ENCODE measurements around the gene APBA2.

APBA2 gene

DNA sequence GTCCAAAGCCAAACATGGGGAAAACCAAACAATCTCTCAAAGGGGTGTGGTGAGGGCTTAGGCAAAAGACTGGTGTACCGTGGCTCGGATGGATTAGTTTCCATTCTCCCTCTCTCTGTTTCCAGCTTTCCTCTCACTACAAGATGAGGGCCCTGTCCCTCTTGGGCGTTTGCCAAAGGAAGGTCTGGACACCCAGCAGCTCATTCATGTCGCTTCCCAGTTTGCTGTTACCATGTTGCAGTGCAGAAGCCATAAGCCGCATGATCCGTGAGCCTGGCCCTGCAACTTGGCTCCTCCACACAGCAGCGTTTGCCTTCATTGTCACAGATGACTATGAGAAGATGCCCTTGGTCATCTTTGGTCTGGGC, 92.2 kb downstream of the APBA2 start:
- H3K36me3 ChIP-seq (ENCODE audit: control insufficient read depth in 5 of 5, insufficient read depth in 5 of 5, low read length in 5 of 5) = no peaks in the 10 kb centered on the region
- no peak overlapping the region for H3K27ac ChIP-seq (ENCODE audit: low read depth, low read length)
- H3K9ac ChIP-seq (ENCODE audit: low read length in 5 of 5) = no peak overlapping the region
- peaks cover 0 to 3% (median 0%) of the 10 kb centered on the region in 5 donors for H3K27me3 ChIP-seq (ENCODE audit: control insufficient read depth in 5 of 5, insufficient read depth in 4 of 5, low read length in 5 of 5)
- H3K4me3 ChIP-seq (ENCODE audit: low read depth in 1 of 5, low read length in 5 of 5) = no peak overlapping the region
- no peaks in the 10 kb centered on the region for H3K9me3 ChIP-seq (ENCODE audit: control insufficient read depth in 5 of 5, low read length in 5 of 5)
- no peaks in the 10 kb centered on the region for H3K4me1 ChIP-seq (ENCODE audit: control insufficient read depth in 5 of 5, insufficient read depth in 5 of 5, low read length in 5 of 5)

- Histone ChIP-seq H3K27ac (ENCODE audit: low read depth, low read length) (no peak overlapping the region), H3K4me3 (ENCODE audit: low read depth in 1 of 5, low read length in 5 of 5) (no peak overlapping the region), H3K9ac (ENCODE audit: low read length in 5 of 5) (no peak overlapping the region), H3K27me3 (ENCODE audit: control insufficient read depth in 5 of 5, insufficient read depth in 4 of 5, low read length in 5 of 5) (peaks cover 0 to 3% (median 0%) of the 10 kb centered on the region in 5 donors), H3K36me3 (ENCODE audit: control insufficient read depth in 5 of 5, insufficient read depth in 5 of 5, low read length in 5 of 5) (no peaks in the 10 kb centered on the region), H3K4me1 (ENCODE audit: control insufficient read depth in 5 of 5, insufficient read depth in 5 of 5, low read length in 5 of 5) (no peaks in the 10 kb centered on the region), H3K9me3 (ENCODE audit: control insufficient read depth in 5 of 5, low read length in 5 of 5) (peaks cover 0 to 3% (median 2%) of the 10 kb centered on the region in 5 donors)
These were observed 92.9 kb downstream of the APBA2 start for GRCh38 chr15:28978661-28979060.

GRCh38 chr15:28979208-28979841, 93.6 kb downstream of the APBA2 start:
- no peaks in the 10 kb centered on the region for H3K36me3 ChIP-seq (ENCODE audit: control insufficient read depth in 5 of 5, insufficient read depth in 5 of 5, low read length in 5 of 5)

DNA sequence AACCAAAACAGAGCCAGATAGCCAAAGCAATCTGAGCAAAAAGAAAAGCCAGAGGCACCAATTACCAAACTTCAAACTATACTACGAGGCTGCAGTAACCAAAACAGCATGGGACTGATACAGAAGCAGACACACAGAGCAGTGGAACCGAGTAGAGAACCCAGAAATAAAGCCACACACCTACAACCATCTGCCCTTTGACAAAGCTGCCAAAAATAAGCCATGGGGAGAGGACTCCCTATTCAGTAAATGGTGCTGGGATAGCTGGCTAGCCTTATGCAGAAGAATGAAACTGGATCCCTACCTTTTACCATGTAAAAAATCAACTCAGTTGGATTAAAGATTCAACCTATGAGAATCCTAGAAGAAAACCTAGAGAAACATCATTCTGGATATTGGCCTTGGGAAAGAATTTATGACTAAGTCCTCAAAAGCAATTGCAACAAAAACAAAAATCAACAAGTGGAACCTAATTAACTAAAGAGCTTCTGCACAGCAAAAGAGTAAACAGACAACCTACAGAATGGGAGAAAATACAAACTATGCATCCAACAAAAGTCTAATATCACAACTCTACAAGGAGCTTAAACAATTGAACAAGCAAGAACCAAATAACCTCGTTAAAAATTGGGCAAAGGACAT, 95.1 kb downstream of the APBA2 start:
- Histone ChIP-seq H3K4me3 (ENCODE audit: low read depth in 1 of 5, low read length in 5 of 5) (no peak overlapping the region), H3K27ac (ENCODE audit: low read depth, low read length) (no peak overlapping the region), H3K9ac (ENCODE audit: low read length in 5 of 5) (no peak overlapping the region), H3K9me3 (ENCODE audit: control insufficient read depth in 5 of 5, low read length in 5 of 5) (peaks cover 0 to 9% (median 5%) of the 10 kb centered on the region in 5 donors), H3K36me3 (ENCODE audit: control insufficient read depth in 5 of 5, insufficient read depth in 5 of 5, low read length in 5 of 5) (no peaks in the 10 kb centered on the region), H3K4me1 (ENCODE audit: control insufficient read depth in 5 of 5, insufficient read depth in 5 of 5, low read length in 5 of 5) (no peaks in the 10 kb centered on the region), H3K27me3 (ENCODE audit: control insufficient read depth in 5 of 5, insufficient read depth in 4 of 5, low read length in 5 of 5) (peaks cover 0 to 5% (median 0%) of the 10 kb centered on the region in 5 donors)

More at GRCh38 chr15:28979208-28979841, 93.6 kb downstream of the APBA2 start:
- Histone ChIP-seq H3K9me3 (ENCODE audit: control insufficient read depth in 5 of 5, low read length in 5 of 5) (peaks cover 0 to 9% (median 5%) of the 10 kb centered on the region in 5 donors), H3K4me3 (ENCODE audit: low read depth in 1 of 5, low read length in 5 of 5) (no peak overlapping the region), H3K27me3 (ENCODE audit: control insufficient read depth in 5 of 5, insufficient read depth in 4 of 5, low read length in 5 of 5) (peaks cover 0 to 5% (median 0%) of the 10 kb centered on the region in 5 donors), H3K4me1 (ENCODE audit: control insufficient read depth in 5 of 5, insufficient read depth in 5 of 5, low read length in 5 of 5) (no peaks in the 10 kb centered on the region), H3K9ac (ENCODE audit: low read length in 5 of 5) (no peak overlapping the region), H3K27ac (ENCODE audit: low read depth, low read length) (no peak overlapping the region)

DNA sequence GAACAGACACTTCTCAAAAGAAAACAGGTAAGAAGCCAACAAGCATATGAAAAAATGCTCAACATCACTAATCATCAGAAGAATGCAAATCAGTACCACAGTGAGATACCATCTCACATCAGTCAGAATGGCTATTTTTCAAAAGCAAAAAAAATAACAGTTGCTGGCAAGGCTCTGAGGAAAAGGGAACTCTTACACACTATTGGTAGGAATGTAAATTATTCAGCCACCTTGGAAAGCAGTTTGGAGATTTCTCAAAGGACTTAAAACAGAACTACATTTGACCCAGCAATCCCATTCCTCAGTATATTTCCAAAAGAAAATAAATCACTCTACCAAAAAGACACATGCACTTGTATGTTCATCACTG, 95.6 kb downstream of the APBA2 start:
- peaks cover 0 to 9% (median 5%) of the 10 kb centered on the region in 5 donors for H3K9me3 ChIP-seq (ENCODE audit: control insufficient read depth in 5 of 5, low read length in 5 of 5)
- no peaks in the 10 kb centered on the region for H3K36me3 ChIP-seq (ENCODE audit: control insufficient read depth in 5 of 5, insufficient read depth in 5 of 5, low read length in 5 of 5)
- H3K4me3 ChIP-seq (ENCODE audit: low read depth in 1 of 5, low read length in 5 of 5) = no peak overlapping the region
- no peak overlapping the region for H3K27ac ChIP-seq (ENCODE audit: low read depth, low read length)
- H3K27me3 ChIP-seq (ENCODE audit: control insufficient read depth in 5 of 5, insufficient read depth in 4 of 5, low read length in 5 of 5) = peaks cover 0 to 5% (median 0%) of the 10 kb centered on the region in 5 donors
- no peak overlapping the region for H3K9ac ChIP-seq (ENCODE audit: low read length in 5 of 5)
- H3K4me1 ChIP-seq (ENCODE audit: control insufficient read depth in 5 of 5, insufficient read depth in 5 of 5, low read length in 5 of 5) = no peaks in the 10 kb centered on the region

- Histone ChIP-seq H3K27me3 (ENCODE audit: control insufficient read depth in 5 of 5, insufficient read depth in 4 of 5, low read length in 5 of 5) (peaks cover 0 to 5% (median 0%) of the 10 kb centered on the region in 5 donors), H3K27ac (ENCODE audit: low read depth, low read length) (no peak overlapping the region), H3K9me3 (ENCODE audit: control insufficient read depth in 5 of 5, low read length in 5 of 5) (peaks cover 0 to 12% (median 5%) of the 10 kb centered on the region in 5 donors), H3K36me3 (ENCODE audit: control insufficient read depth in 5 of 5, insufficient read depth in 5 of 5, low read length in 5 of 5) (no peaks in the 10 kb centered on the region), H3K4me3 (ENCODE audit: low read depth in 1 of 5, low read length in 5 of 5) (no peak overlapping the region), H3K9ac (ENCODE audit: low read length in 5 of 5) (no peak overlapping the region), H3K4me1 (ENCODE audit: control insufficient read depth in 5 of 5, insufficient read depth in 5 of 5, low read length in 5 of 5) (no peaks in the 10 kb centered on the region)
These were observed 96.1 kb downstream of the APBA2 start for GRCh38 chr15:28981921-28982320.

DNA sequence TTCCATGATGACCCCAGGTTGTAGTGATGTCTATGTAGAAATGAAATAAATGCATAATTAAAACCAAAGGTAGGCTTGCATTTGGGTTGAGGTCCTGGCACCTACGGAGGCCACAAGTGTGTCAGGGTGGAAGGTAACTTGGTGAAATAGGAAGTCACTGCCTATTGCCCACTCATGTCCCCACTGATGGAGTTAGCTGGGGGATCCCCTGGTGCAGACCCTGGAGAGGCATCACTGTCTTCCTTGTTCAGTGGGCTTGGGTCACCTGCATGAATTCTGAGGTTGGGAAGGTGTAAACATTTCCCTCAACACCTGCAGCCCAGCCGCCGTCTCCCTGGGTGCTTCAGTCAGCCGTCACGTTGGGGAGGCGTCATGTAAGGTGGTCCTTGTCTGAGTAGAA, 97.1 kb downstream of the APBA2 start:
- H3K27me3 ChIP-seq (ENCODE audit: control insufficient read depth in 5 of 5, insufficient read depth in 4 of 5, low read length in 5 of 5) = peaks cover 0 to 5% (median 0%) of the 10 kb centered on the region in 5 donors
- H3K27ac ChIP-seq (ENCODE audit: low read depth, low read length) = no peak overlapping the region
- H3K4me3 ChIP-seq (ENCODE audit: low read depth in 1 of 5, low read length in 5 of 5) = no peak overlapping the region
- no peaks in the 10 kb centered on the region for H3K36me3 ChIP-seq (ENCODE audit: control insufficient read depth in 5 of 5, insufficient read depth in 5 of 5, low read length in 5 of 5)
- peaks cover 0 to 17% (median 5%) of the 10 kb centered on the region in 5 donors for H3K9me3 ChIP-seq (ENCODE audit: control insufficient read depth in 5 of 5, low read length in 5 of 5)
- no peaks in the 10 kb centered on the region for H3K4me1 ChIP-seq (ENCODE audit: control insufficient read depth in 5 of 5, insufficient read depth in 5 of 5, low read length in 5 of 5)
- H3K9ac ChIP-seq (ENCODE audit: low read length in 5 of 5) = no peak overlapping the region

DNA sequence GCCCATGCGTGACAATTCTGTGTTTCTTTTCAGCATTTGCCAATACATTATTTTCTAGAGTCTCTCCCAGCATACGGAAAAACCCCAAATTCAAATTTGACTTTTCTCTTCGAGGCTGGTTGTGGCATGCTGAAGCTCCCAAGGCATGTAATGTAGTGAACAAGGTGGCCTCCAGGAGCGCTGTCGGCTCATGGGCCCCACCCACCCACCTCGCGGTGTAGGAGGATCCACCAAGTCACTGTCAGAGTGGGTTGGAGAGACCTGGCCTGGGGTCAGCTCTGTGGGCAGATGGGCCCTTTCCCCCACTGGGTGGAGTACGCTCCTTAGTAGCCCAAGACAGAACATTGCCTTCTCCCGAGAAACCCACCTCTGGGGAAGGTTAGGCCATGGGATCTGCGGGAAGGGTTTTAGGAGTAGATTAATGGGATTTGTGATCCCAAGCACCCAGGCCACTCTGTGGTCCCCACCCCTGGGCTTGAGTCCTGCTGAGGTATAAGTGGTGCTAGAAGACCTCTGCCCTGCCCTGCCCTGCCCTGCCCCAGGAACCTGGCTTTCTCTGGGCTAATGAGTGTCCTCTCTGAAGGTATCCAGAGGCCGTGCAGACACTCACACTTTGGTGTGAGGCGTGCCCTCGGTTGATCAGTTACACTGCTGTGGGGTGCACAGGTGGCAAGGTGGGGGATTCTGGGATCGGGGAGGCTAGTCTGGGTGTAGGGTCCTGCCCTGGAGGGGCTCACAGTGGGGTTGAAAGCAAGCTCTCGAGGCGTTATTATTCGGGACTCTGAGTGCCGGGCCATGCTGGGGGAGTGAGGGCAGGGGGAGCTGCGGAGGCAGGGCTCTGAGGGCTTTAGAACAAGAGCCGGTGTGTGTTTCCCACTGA, 97.9 kb downstream of the APBA2 start:
- H3K4me3 ChIP-seq (ENCODE audit: low read depth in 1 of 5, low read length in 5 of 5) = no peak overlapping the region
- no peak overlapping the region for H3K9ac ChIP-seq (ENCODE audit: low read length in 5 of 5)
- H3K4me1 ChIP-seq (ENCODE audit: control insufficient read depth in 5 of 5, insufficient read depth in 5 of 5, low read length in 5 of 5) = no peaks in the 10 kb centered on the region
- no peak overlapping the region for H3K27ac ChIP-seq (ENCODE audit: low read depth, low read length)
- no peaks in the 10 kb centered on the region for H3K36me3 ChIP-seq (ENCODE audit: control insufficient read depth in 5 of 5, insufficient read depth in 5 of 5, low read length in 5 of 5)
- peaks cover 0 to 17% (median 5%) of the 10 kb centered on the region in 5 donors for H3K9me3 ChIP-seq (ENCODE audit: control insufficient read depth in 5 of 5, low read length in 5 of 5)
- peaks cover 0 to 5% (median 0%) of the 10 kb centered on the region in 5 donors for H3K27me3 ChIP-seq (ENCODE audit: control insufficient read depth in 5 of 5, insufficient read depth in 4 of 5, low read length in 5 of 5)

DNA sequence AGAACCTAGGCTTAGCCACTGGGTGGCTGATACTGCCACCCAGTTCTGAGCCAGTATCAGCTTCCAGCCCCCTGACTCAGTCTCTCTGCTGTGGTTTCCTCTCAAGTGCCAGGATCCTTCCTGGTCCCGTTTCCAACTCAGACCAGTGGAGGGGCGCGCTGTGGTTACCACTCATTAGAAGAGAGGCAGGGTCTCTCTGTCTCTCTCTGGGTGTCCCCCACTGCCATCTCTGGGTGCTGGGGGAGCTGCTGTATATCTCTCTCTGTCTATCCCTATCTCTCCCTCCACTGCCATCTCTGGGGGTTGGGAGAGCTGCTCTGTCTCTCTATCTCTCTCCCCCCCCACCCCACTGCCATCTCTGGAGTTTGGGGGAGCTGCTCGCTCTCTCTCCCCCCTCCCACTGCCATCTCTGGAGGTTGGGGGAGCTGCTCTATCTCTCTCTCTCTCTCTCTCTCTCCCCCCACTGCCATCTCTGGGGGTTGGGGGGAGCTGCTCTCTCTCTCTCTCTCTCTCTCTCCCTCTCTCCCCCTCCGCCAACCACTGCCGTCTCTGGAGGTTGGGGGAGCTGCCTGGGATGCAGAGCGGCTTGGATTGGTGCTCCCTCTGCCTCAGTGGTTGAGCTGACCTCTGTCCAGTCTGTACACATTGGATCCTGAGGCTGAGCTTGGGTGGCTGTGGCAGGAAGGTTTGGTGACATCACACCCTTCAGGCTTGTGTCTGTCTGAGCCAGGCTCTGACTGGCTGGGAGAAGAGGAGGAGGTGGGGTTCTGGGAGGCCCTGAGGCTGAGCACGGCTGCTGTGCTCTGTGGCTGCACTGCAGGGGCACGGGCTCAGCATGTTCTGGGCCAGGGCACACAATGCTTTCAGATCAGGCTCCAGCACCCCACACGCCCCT, 98.9 kb downstream of the APBA2 start:
- H3K9ac ChIP-seq (ENCODE audit: low read length in 5 of 5) = no peak overlapping the region
- H3K36me3 ChIP-seq (ENCODE audit: control insufficient read depth in 5 of 5, insufficient read depth in 5 of 5, low read length in 5 of 5) = no peaks in the 10 kb centered on the region
- H3K4me3 ChIP-seq (ENCODE audit: low read depth in 1 of 5, low read length in 5 of 5) = no peak overlapping the region
- H3K4me1 ChIP-seq (ENCODE audit: control insufficient read depth in 5 of 5, insufficient read depth in 5 of 5, low read length in 5 of 5) = no peaks in the 10 kb centered on the region
- H3K9me3 ChIP-seq (ENCODE audit: control insufficient read depth in 5 of 5, low read length in 5 of 5) = peaks cover 0 to 17% (median 5%) of the 10 kb centered on the region in 5 donors
- H3K27me3 ChIP-seq (ENCODE audit: control insufficient read depth in 5 of 5, insufficient read depth in 4 of 5, low read length in 5 of 5) = peaks cover 0 to 4% (median 0%) of the 10 kb centered on the region in 5 donors
- H3K27ac ChIP-seq (ENCODE audit: low read depth, low read length) = no peak overlapping the region

Measured in subcutaneous abdominal adipose tissue (tissue), 5 donors.